H1 (cell line): Measurements from ENCODE around the gene FAM170B. TPM values are rescaled to one million over a fixed set of nuclear protein-coding genes. Genes with fewer than 3 reads are reported as not detected.

Experiments
- CTCF ChIA-PET: fragments of 300-600 bp; sonication (Branson Sonifier 250); formaldehyde crosslinking; loops from one replicate; lab custom pipeline; 2021; ENCODE audit not compliant: partially characterized antibody; lab: Charles Lee
- POLR2A ChIA-PET: fragments of 300-600 bp; sonication (Branson Sonifier 250); formaldehyde crosslinking; loops from one replicate; lab custom pipeline; 2021; ENCODE audit warnings: inconsistent platforms; ENCODE audit not compliant: partially characterized antibody; lab: Charles Lee
- DNase-seq, 2 experiments: peaks; one replicate each; pipeline versions ENCODE4 v3.0.0 to v3.0.0-alpha.2; 2010 to 2022; ENCODE audit warnings: low spot score in 2 of 2, low read depth in 1 of 2, mixed read lengths in 1 of 2
- FAIRE-seq: peaks from 2 replicates; lab custom pipeline; 2011; peaks lifted over from hg19 to GRCh38; lab: Jason Lieb, UNC
- H2AFZ ChIP-seq: 2 replicates; pipeline ENCODE4 v1.8.1; 2012; ENCODE audit warnings: low read length, inconsistent platforms
- H2AK5ac ChIP-seq: 2 replicates; pipeline ENCODE4 v1.6.1; 2013; ENCODE audit warnings: low read depth, low read length
- H2BK120ac ChIP-seq: replicated peaks from 2 replicates; pipeline ENCODE3; 2013; ENCODE audit warnings: low read depth, low read length, inconsistent platforms
- H2BK12ac ChIP-seq: 2 replicates; pipeline ENCODE4 v1.6.1; 2013; ENCODE audit warnings: low read depth, low read length
- H2BK15ac ChIP-seq: 2 replicates; pipeline ENCODE4 v1.6.1; 2013; ENCODE audit warnings: low read length
- H2BK20ac ChIP-seq: 2 replicates; pipeline ENCODE4 v1.6.1; 2013; ENCODE audit warnings: low read length
- H2BK5ac ChIP-seq: 2 replicates; pipeline ENCODE4 v1.6.1; 2013; ENCODE audit warnings: low read depth, low read length
- H3K14ac ChIP-seq: 2 replicates; pipeline ENCODE4 v1.6.1; 2013; ENCODE audit warnings: inconsistent platforms; ENCODE audit not compliant: insufficient read length
- H3K18ac ChIP-seq: 2 replicates; pipeline ENCODE4 v1.6.1; 2013; ENCODE audit warnings: low read length; ENCODE audit errors: extremely low read depth
- H3K23ac ChIP-seq: 2 replicates; pipeline ENCODE4 v1.6.1; 2013; ENCODE audit warnings: inconsistent platforms; ENCODE audit not compliant: insufficient read length
- H3K23me2 ChIP-seq: 2 replicates; pipeline ENCODE4 v1.6.1; 2013; ENCODE audit warnings: low read depth, low read length
- H3K27ac ChIP-seq: 2 replicates; pipeline ENCODE4 v1.6.1; 2011; ENCODE audit warnings: low read depth, low read length, inconsistent platforms
- H3K27me3 ChIP-seq, 4 experiments: replicated peaks in 1 of 4; 1 replicate in 1 of 4; 2 replicates in 3 of 4; pipeline versions ENCODE4 v1.6.1 to v1.8.1; 2011 to 2013; ENCODE audit warnings: low read length in 3 of 4, mild to moderate bottlenecking in 3 of 4, inconsistent platforms in 2 of 4, mixed read lengths in 2 of 4, moderate library complexity in 1 of 4; ENCODE audit not compliant: control insufficient read depth in 3 of 4, insufficient read depth in 3 of 4; ENCODE audit errors: extremely low read depth in 1 of 4
- H3K36me3 ChIP-seq, 4 experiments: 2 replicates each; pipeline versions ENCODE4 v1.6.1 to v1.8.1; 2011 to 2013; ENCODE audit warnings: mild to moderate bottlenecking in 4 of 4, low read length in 3 of 4, moderate library complexity in 2 of 4, control low read depth in 1 of 4, inconsistent platforms in 1 of 4; ENCODE audit not compliant: insufficient read depth in 4 of 4, control insufficient read depth in 2 of 4
- H3K4ac ChIP-seq: replicated peaks from 2 replicates; pipeline ENCODE3; 2013; ENCODE audit warnings: low read length, low read depth, mixed read lengths, inconsistent platforms; ENCODE audit not compliant: insufficient read length
- H3K4me1 ChIP-seq, 4 experiments: replicated peaks in 1 of 4; 1 replicate in 1 of 4; 2 replicates in 3 of 4; pipeline versions ENCODE4 v1.6.1 to v1.8.1; 2011 to 2013; ENCODE audit warnings: low read length in 3 of 4, inconsistent platforms in 2 of 4, mixed read lengths in 1 of 4; ENCODE audit not compliant: insufficient read depth in 4 of 4, control insufficient read depth in 3 of 4
- H3K4me2 ChIP-seq, 2 experiments: 2 replicates each; pipeline versions ENCODE4 v1.6.1 to v1.8.1; 2011 to 2013; ENCODE audit warnings: low read depth in 2 of 2, low read length in 2 of 2, control low read depth in 1 of 2, inconsistent platforms in 1 of 2, mild to moderate bottlenecking in 1 of 2; ENCODE audit not compliant: insufficient read depth in 1 of 2
- H3K4me3 ChIP-seq, 4 experiments: fragments of 200-600, 300-600 bp in 1 of 4; sonication (generic), shearing (Covaris generic), sonication (Bioruptor Twin) in 1 of 4; 2 replicates each; pipeline versions ENCODE4 v1.5.1 to v1.8.1; 2011 to 2016; ENCODE audit warnings: low read length in 4 of 4, low read depth in 3 of 4, control low read depth in 2 of 4, inconsistent platforms in 2 of 4, mild to moderate bottlenecking in 2 of 4, mixed read lengths in 1 of 4, moderate library complexity in 1 of 4; ENCODE audit not compliant: insufficient read depth in 2 of 4; ENCODE audit errors: extremely low read depth in 1 of 4
- H3K56ac ChIP-seq: replicated peaks from 2 replicates; pipeline ENCODE3; 2013; ENCODE audit warnings: low read depth, mild to moderate bottlenecking, mixed read lengths, low read length, inconsistent platforms; ENCODE audit not compliant: insufficient read length
- H3K79me1 ChIP-seq: 2 replicates; pipeline ENCODE4 v1.6.1; 2013; ENCODE audit warnings: low read depth, low read length, control low read depth
- H3K79me2 ChIP-seq, 2 experiments: 2 replicates each; pipeline versions ENCODE4 v1.6.1 to v1.8.1; 2012 to 2013; ENCODE audit warnings: low read length in 2 of 2, mild to moderate bottlenecking in 2 of 2, inconsistent platforms in 1 of 2; ENCODE audit not compliant: insufficient read depth in 2 of 2, control insufficient read depth in 1 of 2
- H3K9ac ChIP-seq, 4 experiments: replicated peaks in 1 of 4; 1 replicate in 1 of 4; 2 replicates in 3 of 4; pipeline versions ENCODE4 v1.6.1 to v1.8.1; 2011 to 2013; ENCODE audit warnings: low read depth in 3 of 4, low read length in 3 of 4, control low read depth in 2 of 4, mild to moderate bottlenecking in 2 of 4, moderate library complexity in 2 of 4, inconsistent platforms in 1 of 4; ENCODE audit errors: extremely low read depth in 1 of 4
- H3K9me3 ChIP-seq, 2 experiments: 2 replicates each; pipeline versions ENCODE4 v1.6.1 to v1.8.1; 2012 to 2013; ENCODE audit warnings: mild to moderate bottlenecking in 2 of 2, moderate library complexity in 2 of 2, control low read depth in 1 of 2, inconsistent platforms in 1 of 2, low read depth in 1 of 2, low read length in 1 of 2, mixed read lengths in 1 of 2; ENCODE audit not compliant: insufficient read depth in 2 of 2
- H4K20me1 ChIP-seq, 2 experiments: replicated peaks in 1 of 2; 2 replicates each; pipeline versions ENCODE3 to v1.8.1; 2011 to 2013; ENCODE audit warnings: inconsistent platforms in 2 of 2, low read length in 2 of 2, mild to moderate bottlenecking in 1 of 2; ENCODE audit not compliant: insufficient read depth in 2 of 2, control insufficient read depth in 1 of 2
- H4K5ac ChIP-seq: 2 replicates; pipeline ENCODE4 v1.6.1; 2013; ENCODE audit warnings: low read length, low read depth, mixed read lengths, inconsistent platforms; ENCODE audit not compliant: insufficient read length
- H4K8ac ChIP-seq: 2 replicates; pipeline ENCODE4 v1.8.0; 2013; ENCODE audit warnings: mild to moderate bottlenecking, moderate library complexity, low read length, inconsistent platforms; ENCODE audit not compliant: insufficient read depth; ENCODE audit errors: extremely low read depth
- H4K91ac ChIP-seq: replicated peaks from 2 replicates; pipeline ENCODE3; 2013; ENCODE audit warnings: low read length, mixed read lengths, inconsistent platforms; ENCODE audit not compliant: insufficient read length
- MAFK ChIP-seq: IDR thresholded peaks from 2 replicates; pipeline ENCODE4 v1.6.1; 2012; ENCODE audit warnings: low read depth, mild to moderate bottlenecking, improper control_type of control experiment, low read length
- SIRT6 ChIP-seq: IDR thresholded peaks from one replicate; pipeline ENCODE4 v1.7.1; 2012; ENCODE audit warnings: low read length, inconsistent platforms
- YY1 ChIP-seq: IDR thresholded peaks from 2 replicates; pipeline ENCODE4 v1.6.1; 2011; ENCODE audit warnings: low read depth, mild to moderate bottlenecking, low read length
- WGBS, 2 experiments: shearing (Covaris generic) in 1 of 2; methylation state at CpG; one replicate each; pipeline versions ENCODE4 v1.1.6 to v1.1.7; 2013 to 2015; ENCODE audit warnings: low lambda C conversion rate in 2 of 2, mixed read lengths in 2 of 2, inconsistent platforms in 1 of 2, low coverage in 1 of 2, missing lambda C conversion rate in 1 of 2; ENCODE audit not compliant: insufficient replicate concordance in 2 of 2, insufficient coverage in 1 of 2, insufficient read length in 1 of 2; ENCODE audit errors: extremely low coverage in 1 of 2, missing lambda C conversion rate in 1 of 2; 5-methylcytosine and 5-hydroxymethylcytosine counted together
- polyA plus RNA-seq, 7 experiments: library from polyadenylated mRNA; depleted of rRNA in 3 of 7; stranded (reverse) in 5 of 7; unstranded in 2 of 7; fragments of >200 nt in 5 of 7; fragments of 200-250 nt in 2 of 7; gene quantifications; 1 replicate in 5 of 7; 2 replicates in 1 of 7; 4 replicates in 1 of 7; pipeline versions ENCODE4 v1.2.1 to v1.2.3, GENCODE V29; 2011 to 2013; ENCODE audit warnings: missing spikeins in 2 of 7, mixed read lengths in 2 of 7
- total RNA-seq: library from RNA; stranded (reverse); fragmentation: NEBNext Ultra II Directional; extraction: Animal tissue kit (Norgen Biotek cat#: 25700); gene quantifications from 2 replicates; pipeline ENCODE4 v1.2.1, GENCODE V29; 2021
- TF ChIP-seq, protein P1 (sequence below), 3 experiments: IDR thresholded peaks; 1 replicate in 2 of 3; 2 replicates in 1 of 3; pipeline versions ENCODE4 v1.5.1 to v1.6.1; 2011; ENCODE audit warnings: low read length in 3 of 3, mild to moderate bottlenecking in 3 of 3, inconsistent platforms in 2 of 3, low read depth in 1 of 3, moderate library complexity in 1 of 3; ENCODE audit not compliant: insufficient read depth in 1 of 3; ENCODE audit errors: control extremely low read depth in 1 of 3

FAM170B gene
- total and polyA plus RNA-seq, 2 of the 8 experiments (the other 6 are each of a cell fraction or from before 2014, with no cell fraction given) = not detected

DNA sequence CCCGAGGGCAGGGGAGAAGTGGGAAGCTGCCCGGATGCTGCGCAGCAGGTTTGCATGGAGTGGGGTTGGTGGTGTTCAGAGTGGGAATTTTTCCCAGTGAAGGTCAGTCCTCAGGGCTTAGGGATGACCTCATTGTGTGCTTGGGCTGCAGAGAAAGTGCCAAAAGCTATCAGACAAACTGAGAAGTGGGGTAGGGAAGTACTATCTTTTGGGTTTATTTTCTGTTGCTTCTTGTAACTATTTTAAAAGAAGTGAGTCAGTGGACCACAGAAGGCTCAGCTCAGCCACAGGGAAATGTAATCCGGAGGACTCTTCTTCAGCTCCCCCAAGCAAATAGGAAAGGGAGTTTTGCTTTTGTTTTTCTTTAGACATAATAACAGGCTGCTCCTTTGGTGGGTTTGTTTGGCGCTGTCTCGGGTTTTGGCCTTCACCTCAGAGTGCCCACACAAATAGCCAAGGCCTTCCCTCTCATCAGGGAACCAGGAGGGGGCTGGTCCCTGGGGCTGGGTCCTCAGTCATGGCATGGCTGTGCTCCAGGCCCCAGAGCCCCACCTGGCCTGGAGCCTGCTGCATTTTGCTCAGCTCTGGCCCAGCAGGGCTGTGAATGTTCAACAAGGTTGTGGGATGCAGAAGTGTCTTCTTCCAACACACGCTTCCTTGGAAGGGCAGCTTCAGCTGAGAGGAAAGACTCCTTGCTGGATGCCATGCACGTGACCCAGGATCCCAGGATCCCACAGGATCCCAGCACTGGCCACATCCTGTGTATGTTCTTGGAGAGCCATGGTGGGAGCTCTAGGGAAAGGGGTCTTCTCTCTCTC, 5.4 kb upstream of the FAM170B start:
- Histone ChIP-seq H4K20me1 (no peaks in the 10 kb centered on the region), H3K79me1 (no peaks in the 10 kb centered on the region), H3K23me2 (no peaks in the 10 kb centered on the region), H3K4me1 (peaks cover 1 to 6% (median 3%) of the 10 kb centered on the region in 4 experiments; a peak in 2 of 7 replicates), H2AFZ (no peak overlapping the region), H3K4ac (no peak overlapping the region), H3K4me3 (no peak overlapping the region), H4K5ac (no peak overlapping the region), H4K91ac (no peak overlapping the region), H2BK15ac (no peak overlapping the region), H2BK5ac (no peak overlapping the region), H4K8ac (no peak overlapping the region), H3K36me3 (no peaks in the 10 kb centered on the region), H3K23ac (no peak overlapping the region), H2BK12ac (no peak overlapping the region), H3K14ac (no peak overlapping the region), H3K18ac (no peak overlapping the region), H2BK20ac (0 out of 2 replicates have a peak overlapping the region, but pooled peaks have one; percentile 50), H3K79me2 (no peaks in the 10 kb centered on the region), H2AK5ac (no peak overlapping the region), H3K27ac (no peak overlapping the region), H2BK120ac (no peak overlapping the region), H3K9ac (no peak overlapping the region), H3K56ac (no peak overlapping the region), H3K9me3 (no peaks in the 10 kb centered on the region), H3K27me3 (no peaks in the 10 kb centered on the region), H3K4me2 (no peak overlapping the region)
- FAIRE-seq = no peak
- 84% methylated on average over 8 of the region's 8 CpGs; no CpG with 5 or more reads in 1 of the 2 experiments for WGBS, 2 experiments
- no peak for DNase-seq
- CTCF ChIA-PET = interaction anchor here (0.7 to 4.3 kb wide), 8 partner anchors 9 to 294 kb away, joined by 3 to 13 read pairs (median 4); no protein-coding TSS in a partner anchor
- POLR2A ChIA-PET = interaction anchor here (1.9 kb wide), 1 partner anchor 9 kb away, joined by 4 read pairs; no protein-coding TSS in a partner anchor
- TF ChIP-seq YY1 (no peak), SIRT6 (no peak), MAFK (no peak)
- TF ChIP-seq, protein P1, sequence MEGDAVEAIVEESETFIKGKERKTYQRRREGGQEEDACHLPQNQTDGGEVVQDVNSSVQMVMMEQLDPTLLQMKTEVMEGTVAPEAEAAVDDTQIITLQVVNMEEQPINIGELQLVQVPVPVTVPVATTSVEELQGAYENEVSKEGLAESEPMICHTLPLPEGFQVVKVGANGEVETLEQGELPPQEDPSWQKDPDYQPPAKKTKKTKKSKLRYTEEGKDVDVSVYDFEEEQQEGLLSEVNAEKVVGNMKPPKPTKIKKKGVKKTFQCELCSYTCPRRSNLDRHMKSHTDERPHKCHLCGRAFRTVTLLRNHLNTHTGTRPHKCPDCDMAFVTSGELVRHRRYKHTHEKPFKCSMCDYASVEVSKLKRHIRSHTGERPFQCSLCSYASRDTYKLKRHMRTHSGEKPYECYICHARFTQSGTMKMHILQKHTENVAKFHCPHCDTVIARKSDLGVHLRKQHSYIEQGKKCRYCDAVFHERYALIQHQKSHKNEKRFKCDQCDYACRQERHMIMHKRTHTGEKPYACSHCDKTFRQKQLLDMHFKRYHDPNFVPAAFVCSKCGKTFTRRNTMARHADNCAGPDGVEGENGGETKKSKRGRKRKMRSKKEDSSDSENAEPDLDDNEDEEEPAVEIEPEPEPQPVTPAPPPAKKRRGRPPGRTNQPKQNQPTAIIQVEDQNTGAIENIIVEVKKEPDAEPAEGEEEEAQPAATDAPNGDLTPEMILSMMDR (IDR thresholded peaks at IDR 0.05; ENCODE audit: control extremely low read depth in 1 of 3, insufficient read depth in 1 of 3, low read depth in 1 of 3, low read length in 3 of 3) = no peak
